Measurements from ENCODE around the gene RAMACL.

- no peak for TF ChIP-seq CTCF (IDR thresholded peaks at IDR 0.05)
- no peak for TF ChIP-seq POLR2AphosphoS5 (IDR thresholded peaks at IDR 0.05; ENCODE audit: low read depth, low read length)
- no peak for TF ChIP-seq REST (IDR thresholded peaks at IDR 0.05; ENCODE audit: insufficient read depth in 1 of 2, low read depth in 2 of 2, low read length in 1 of 2)
- TF ChIP-seq SIN3A (IDR thresholded peaks at IDR 0.05; ENCODE audit: borderline replicate concordance, insufficient read depth, low read depth, low read length), result no peak
Measured at GRCh38 chr6:166618866-166619761, 32.6 kb upstream of the RAMACL start.
